ENCODE measurements around the gene EFL1.
"Not testable (repeated sequence)": the region's sequence is repeated elsewhere in the genome, so short reads cannot be mapped to it uniquely, and the experiment has no call there.

EFL1 gene

GRCh38 chr15:82196353-82196752 is 66.2 kb downstream of the EFL1 start (continued):
- no peak for TF ChIP-seq ZNF639 (tag by site-specific recombination; IDR thresholded peaks at IDR 0.05)

- H3K27ac ChIP-seq (ENCODE audit: extremely low read depth, low read depth, low read length); H3K9me3 ChIP-seq (ENCODE audit: control insufficient read depth, insufficient read depth, low read depth, low read length); H3K4me3 ChIP-seq (ENCODE audit: low read depth, low read length); H3K4me1 ChIP-seq (ENCODE audit: control insufficient read depth, insufficient read depth, low read length); H3K36me3 ChIP-seq (ENCODE audit: control insufficient read depth in 2 of 2, insufficient read depth in 1 of 2, low read length in 2 of 2): not testable (repeated sequence)
- ChIA-PET CTCF (interaction anchor here (0.8 to 2.7 kb wide), 6 partner anchors 24 to 785 kb away, joined by 3 to 15 read pairs (median 4); no protein-coding TSS in a partner anchor), POLR2A (interaction anchor here (0.6 kb wide), 1 partner anchor 608 kb away, joined by 3 read pairs; no protein-coding TSS in a partner anchor)
Measured at GRCh38 chr15:82195818-82196217, 66.7 kb downstream of the EFL1 start.

- H3K4me1 ChIP-seq (ENCODE audit: control insufficient read depth, insufficient read depth, low read length); H3K36me3 ChIP-seq (ENCODE audit: control insufficient read depth in 2 of 2, insufficient read depth in 1 of 2, low read length in 2 of 2); H3K4me3 ChIP-seq (ENCODE audit: low read depth, low read length); H3K27ac ChIP-seq (ENCODE audit: extremely low read depth, low read depth, low read length); H3K9me3 ChIP-seq (ENCODE audit: control insufficient read depth, insufficient read depth, low read depth, low read length); POLR2A ChIA-PET: not testable (repeated sequence)
- CTCF ChIA-PET = interaction anchor here (0.6 to 2.7 kb wide), 5 partner anchors 17 to 784 kb away, joined by 4 to 15 read pairs (median 5); no protein-coding TSS in a partner anchor
Measured at GRCh38 chr15:82194488-82194887, 68.0 kb downstream of the EFL1 start.

- H3K36me3 ChIP-seq (ENCODE audit: control insufficient read depth in 2 of 2, insufficient read depth in 1 of 2, low read length in 2 of 2); H3K27ac ChIP-seq (ENCODE audit: extremely low read depth, low read depth, low read length); CTCF ChIA-PET; H3K9me3 ChIP-seq (ENCODE audit: control insufficient read depth, insufficient read depth, low read depth, low read length); H3K4me1 ChIP-seq (ENCODE audit: control insufficient read depth, insufficient read depth, low read length); H3K4me3 ChIP-seq (ENCODE audit: low read depth, low read length); POLR2A ChIA-PET: not testable (repeated sequence)
Measured at GRCh38 chr15:82193435-82193834, 69.1 kb downstream of the EFL1 start.

- H3K9me3 ChIP-seq (ENCODE audit: control insufficient read depth, insufficient read depth, low read depth, low read length); H3K4me1 ChIP-seq (ENCODE audit: control insufficient read depth, insufficient read depth, low read length); POLR2A ChIA-PET; H3K27ac ChIP-seq (ENCODE audit: extremely low read depth, low read depth, low read length); H3K36me3 ChIP-seq (ENCODE audit: control insufficient read depth in 2 of 2, insufficient read depth in 1 of 2, low read length in 2 of 2); H3K4me3 ChIP-seq (ENCODE audit: low read depth, low read length): not testable (repeated sequence)
- CTCF ChIA-PET = interaction anchor here (0.7 kb wide), 1 partner anchor 11 kb away, joined by 3 read pairs; no protein-coding TSS in a partner anchor
Measured at GRCh38 chr15:82192394-82192793, 70.1 kb downstream of the EFL1 start.

- TF ChIP-seq ZNF350 (tag by site-specific recombination; IDR thresholded peaks at IDR 0.05) (no peak), ZNF223 (tag by site-specific recombination; IDR thresholded peaks at IDR 0.05) (no peak), ZBTB6 (tag by site-specific recombination; IDR thresholded peaks at IDR 0.05) (no peak), ZNF211 (tag by site-specific recombination; IDR thresholded peaks at IDR 0.05; ENCODE audit: low read depth) (no peak), PATZ1 (tag by site-specific recombination; IDR thresholded peaks at IDR 0.05) (no peak), ZNF366 (tag by site-specific recombination; conservative IDR thresholded peaks at IDR 0.05) (no peak), ZNF549 (tag by site-specific recombination; IDR thresholded peaks at IDR 0.05) (no peak), ZNF311 (tag by site-specific recombination; IDR thresholded peaks at IDR 0.05; ENCODE audit: borderline replicate concordance) (no peak), ZNF510 (tag by site-specific recombination; IDR thresholded peaks at IDR 0.05; ENCODE audit: insufficient replicate concordance) (no peak), ZNF664 (tag by site-specific recombination; IDR thresholded peaks at IDR 0.05) (no peak)
- CTCF ChIA-PET = interaction anchor here (0.5 to 1.4 kb wide), 4 partner anchors 11 to 376 kb away, joined by 3 to 6 read pairs (median 4); no protein-coding TSS in a partner anchor
- Histone ChIP-seq H3K4me1 (ENCODE audit: control insufficient read depth, insufficient read depth, low read length) (peaks cover 16% of the 10 kb centered on the region), H3K27ac (ENCODE audit: extremely low read depth, low read depth, low read length) (no peak overlapping the region), H3K9me3 (ENCODE audit: control insufficient read depth, insufficient read depth, low read depth, low read length) (no peaks in the 10 kb centered on the region), H3K36me3 (ENCODE audit: control insufficient read depth in 2 of 2, insufficient read depth in 1 of 2, low read length in 2 of 2) (no peaks in the 10 kb centered on the region), H3K4me3 (ENCODE audit: low read depth, low read length) (no peak overlapping the region)
- POLR2A ChIA-PET = no interaction called here
Measured at GRCh38 chr15:82186719-82187406, 75.7 kb downstream of the EFL1 start.
